Ishikawa (cell line): ENCODE data around the gene CPD.

Experiments
- CEBPB ChIP-seq: IDR thresholded peaks from 2 replicates; pipeline ENCODE4 v1.6.1; 2012
- CREB1 ChIP-seq: IDR thresholded peaks from 2 replicates; pipeline ENCODE4 v1.6.1; 2012; ENCODE audit warnings: low read depth
- EGR1 ChIP-seq: IDR thresholded peaks from 2 replicates; pipeline ENCODE4 v1.6.1; 2012
- EP300 ChIP-seq: IDR thresholded peaks from 2 replicates; pipeline ENCODE4 v1.6.1; 2012; ENCODE audit warnings: borderline replicate concordance
- FOXM1 ChIP-seq: IDR thresholded peaks from 2 replicates; pipeline ENCODE4 v1.6.1; 2012; ENCODE audit warnings: low read depth, borderline replicate concordance
- MAX ChIP-seq: IDR thresholded peaks from 2 replicates; pipeline ENCODE4 v1.6.1; 2012
- NFIC ChIP-seq: IDR thresholded peaks from 2 replicates; pipeline ENCODE4 v1.6.1; 2012
- RAD21 ChIP-seq: IDR thresholded peaks from 2 replicates; pipeline ENCODE4 v1.6.1; 2012; ENCODE audit warnings: low read depth
- REST ChIP-seq: IDR thresholded peaks from 2 replicates; pipeline ENCODE4 v1.6.1; 2012; ENCODE audit warnings: low read depth, mild to moderate bottlenecking
- TAF1 ChIP-seq: IDR thresholded peaks from 2 replicates; pipeline ENCODE4 v1.6.1; 2012; ENCODE audit warnings: low read depth, mild to moderate bottlenecking
- TEAD4 ChIP-seq: IDR thresholded peaks from 2 replicates; pipeline ENCODE4 v1.6.1; 2012
- USF1 ChIP-seq: IDR thresholded peaks from 2 replicates; pipeline ENCODE4 v1.6.1; 2012
- YY1 ChIP-seq: IDR thresholded peaks from 2 replicates; pipeline ENCODE4 v1.6.1; 2012; ENCODE audit warnings: low read depth
- ZBTB7A ChIP-seq: IDR thresholded peaks from 2 replicates; pipeline ENCODE4 v1.6.1; 2012; ENCODE audit warnings: low read depth

DNA sequence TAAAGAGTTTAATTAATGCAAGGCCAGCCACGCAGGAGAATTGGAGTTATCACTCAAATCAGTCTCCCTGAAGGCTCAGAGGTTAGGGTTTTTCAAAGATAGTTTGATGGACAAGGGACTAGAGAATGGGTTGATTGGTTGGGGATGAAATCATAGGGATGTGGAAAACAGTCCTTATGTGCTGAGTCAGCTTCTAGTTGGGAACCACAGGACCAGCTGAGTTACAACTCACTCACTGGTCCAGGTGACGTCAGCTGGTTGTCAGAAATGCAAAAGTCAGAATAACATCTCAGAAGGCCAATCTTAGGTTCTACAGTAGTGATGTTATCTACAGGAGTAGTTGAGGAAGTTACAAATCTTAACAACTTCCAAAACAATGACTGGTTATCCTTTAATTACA, 47.6 kb downstream of the CPD start:
- TF ChIP-seq EGR1 (no peak), CEBPB (no peak), REST (no peak), MAX (no peak), YY1 (no peak), CREB1 (no peak), EP300 (no peak), NFIC (no peak), ZBTB7A (no peak), TEAD4 (no peak), FOXM1 (no peak), USF1 (no peak), RAD21 (no peak), TAF1 (no peak)
